ENCODE data around the gene KNOP1. TPM values are rescaled to one million over a fixed set of nuclear protein-coding genes. Genes with fewer than 3 reads are reported as not detected.

The KNOP1 gene
- total RNA-seq, 1 donor from 2014 or later: 6.7 TPM

DNA sequence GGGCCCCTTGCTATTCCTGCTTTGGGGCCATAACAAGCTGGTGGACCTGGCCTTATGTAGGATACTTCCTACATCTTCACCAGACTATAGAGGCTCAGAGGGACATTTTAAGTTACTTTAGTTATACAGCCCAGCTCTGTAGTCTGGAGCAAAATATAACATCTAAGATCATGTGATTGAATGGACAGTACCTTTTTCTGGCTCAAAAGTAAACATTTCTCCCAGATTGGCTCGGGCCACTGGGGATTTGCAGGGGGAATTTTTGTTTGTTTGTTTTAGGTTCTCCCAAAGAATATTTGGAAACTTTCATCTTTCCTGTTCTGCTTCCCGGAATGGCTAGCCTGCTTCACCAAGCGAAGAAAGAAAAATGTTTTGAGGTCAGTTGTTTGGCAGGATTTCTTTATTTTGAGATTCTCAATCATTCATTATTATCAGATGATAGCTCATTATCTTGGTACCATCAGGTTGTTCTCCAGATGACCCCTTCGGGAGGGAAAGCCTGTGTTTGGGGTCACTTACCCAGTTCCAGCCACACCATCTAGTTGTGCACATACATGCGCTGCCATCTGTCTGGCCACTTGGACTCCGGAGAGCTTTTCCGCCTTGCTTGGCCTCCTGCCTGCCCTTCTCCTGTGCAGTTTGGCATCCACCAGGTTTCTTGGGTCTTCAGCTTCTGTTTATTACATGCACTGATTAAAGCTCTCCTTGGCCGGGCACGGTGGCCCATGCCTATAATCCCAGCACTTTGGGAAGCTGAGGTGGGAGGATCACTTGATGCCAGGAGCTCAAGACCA lies 17.2 kb upstream of the KNOP1 start:
- peak; percentile 28 for DNase-seq
- no peaks in the 10 kb centered on the region for H3K27me3 ChIP-seq (ENCODE audit: low read depth)
- no peaks in the 10 kb centered on the region for H3K9me3 ChIP-seq (replicated peaks)
- H3K4me3 ChIP-seq: no peak overlapping the region
- TF ChIP-seq CTCF (IDR thresholded peaks at IDR 0.05; ENCODE audit: borderline replicate concordance): no peak
- peaks cover 41% of the 10 kb centered on the region for H3K36me3 ChIP-seq
- intact Hi-C loops (cut with micrococcal nuclease): no loop called here
- peaks cover 40% of the 10 kb centered on the region for H3K4me1 ChIP-seq
- peak overlapping the region; percentile 73 for H3K27ac ChIP-seq (replicated peaks)

DNA sequence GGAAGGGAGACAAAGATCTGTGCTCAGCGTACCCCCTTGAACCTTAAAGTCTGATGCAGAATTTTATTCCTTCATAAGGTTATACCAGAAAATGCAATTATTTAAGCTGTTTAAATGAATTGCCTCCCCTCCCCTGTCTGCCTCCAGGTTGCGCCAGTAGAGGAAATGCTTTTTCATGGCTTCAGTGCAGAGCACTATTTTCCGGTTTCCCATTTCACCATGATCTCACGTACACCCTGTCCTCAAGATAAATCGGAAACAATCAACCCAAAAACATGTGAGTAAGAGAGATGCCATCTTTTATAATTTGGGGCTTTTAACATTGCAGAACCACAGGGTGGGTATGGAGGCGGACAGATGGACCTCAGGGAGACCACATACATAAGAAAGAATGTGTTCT lies 15.5 kb upstream of the KNOP1 start:
- no peak for TF ChIP-seq CTCF (IDR thresholded peaks at IDR 0.05; ENCODE audit: borderline replicate concordance)
- H3K27me3 ChIP-seq (ENCODE audit: low read depth): no peaks in the 10 kb centered on the region
- peaks cover 40% of the 10 kb centered on the region for H3K4me1 ChIP-seq
- no peaks in the 10 kb centered on the region for H3K9me3 ChIP-seq (replicated peaks)
- H3K36me3 ChIP-seq: peaks cover 33% of the 10 kb centered on the region
- H3K4me3 ChIP-seq: no peak overlapping the region
- peak overlapping the region; percentile 73 for H3K27ac ChIP-seq (replicated peaks)
- no peak for DNase-seq
- intact Hi-C loops (cut with micrococcal nuclease): no loop called here

GRCh38 chr16:19728636-19728965 lies 10.6 kb upstream of the KNOP1 start:
- H3K27me3 ChIP-seq (ENCODE audit: low read depth): no peaks in the 10 kb centered on the region
- no peak overlapping the region for H3K4me3 ChIP-seq
- H3K36me3 ChIP-seq: peaks cover 14% of the 10 kb centered on the region
- TF ChIP-seq CTCF (IDR thresholded peaks at IDR 0.05; ENCODE audit: borderline replicate concordance): no peak
- no peak overlapping the region for H3K27ac ChIP-seq (replicated peaks)
- no peaks in the 10 kb centered on the region for H3K9me3 ChIP-seq (replicated peaks)
- H3K4me1 ChIP-seq: peaks cover 10% of the 10 kb centered on the region
- intact Hi-C loops (cut with micrococcal nuclease): loop anchor here (10.0 kb wide), 1 partner anchor 146 kb away; no protein-coding TSS in a partner anchor
- no peak for DNase-seq

- DNase-seq: no peak
- Histone ChIP-seq H3K27me3 (ENCODE audit: low read depth) (no peaks in the 10 kb centered on the region), H3K36me3 (no peaks in the 10 kb centered on the region), H3K9me3 (replicated peaks) (no peaks in the 10 kb centered on the region), H3K27ac (replicated peaks) (no peak overlapping the region), H3K4me1 (peaks cover 36% of the 10 kb centered on the region), H3K4me3 (no peak overlapping the region)
- TF ChIP-seq CTCF (IDR thresholded peaks at IDR 0.05; ENCODE audit: borderline replicate concordance): no peak
- intact Hi-C loops (cut with micrococcal nuclease): loop anchor here (10.0 kb wide), 1 partner anchor 152 kb away; no protein-coding TSS in a partner anchor
Measured at GRCh38 chr16:19722981-19723380, 5.0 kb upstream of the KNOP1 start.

GRCh38 chr16:19722269-19722952 lies 4.4 kb upstream of the KNOP1 start:
- intact Hi-C loops (cut with micrococcal nuclease): loop anchor here (10.0 kb wide), 1 partner anchor 152 kb away; no protein-coding TSS in a partner anchor
- DNase-seq: no peak
- Histone ChIP-seq H3K36me3 (no peaks in the 10 kb centered on the region), H3K4me3 (no peak overlapping the region), H3K4me1 (peaks cover 42% of the 10 kb centered on the region), H3K27ac (replicated peaks) (peak overlapping the region; percentile 90), H3K9me3 (replicated peaks) (no peaks in the 10 kb centered on the region), H3K27me3 (ENCODE audit: low read depth) (no peaks in the 10 kb centered on the region)
- no peak for TF ChIP-seq CTCF (IDR thresholded peaks at IDR 0.05; ENCODE audit: borderline replicate concordance)
